ENCODE results near the gene FAM222B. TPM values are rescaled to one million over a fixed set of nuclear protein-coding genes. Genes with fewer than 3 reads are reported as not detected.

FAM222B gene
- total RNA-seq, 1 experiment from 2014 or later: 39.5 TPM

GRCh38 chr17:28744972-28745785, 97.4 kb downstream of the FAM222B start:
- Mint-ChIP-seq H3K36me3 (ENCODE audit: insufficient read depth, unreplicated experiment) (peaks cover 80% of the 10 kb centered on the region), H3K4me3 (ENCODE audit: unreplicated experiment) (peak overlapping the region; percentile 95), H3K4me1 (ENCODE audit: low read depth, unreplicated experiment) (peaks cover 12% of the 10 kb centered on the region), H3K9me3 (ENCODE audit: unreplicated experiment) (no peaks in the 10 kb centered on the region), H3K27me3 (ENCODE audit: insufficient read depth, unreplicated experiment) (no peaks in the 10 kb centered on the region), H3K27ac (ENCODE audit: unreplicated experiment) (peak overlapping the region; percentile 96)
- H3K27me3 ChIP-seq (replicated peaks; ENCODE audit: control insufficient read depth, insufficient read depth, low read length): no peaks in the 10 kb centered on the region
- peak overlapping the region; percentile 68 for H3K4me3 ChIP-seq (ENCODE audit: low read depth, low read length)
- no TSS peak for BruUV-seq (replicated peaks)
- H3K36me3 ChIP-seq (ENCODE audit: control insufficient read depth, insufficient read depth, low read length): peaks cover 18% of the 10 kb centered on the region
- ChIA-PET POLR2A (interaction anchor here (1.0 to 8.1 kb wide), 4 partner anchors 10 to 100 kb away, joined by 3 to 165 read pairs (median 28); partner anchors contain the start of genes BLTP2, NEK8, RPL23A and TLCD1), CTCF (interaction anchor here (0.7 to 9.5 kb wide), 4 partner anchors 18 to 205 kb away, joined by 3 to 324 read pairs (median 10); partner anchors contain the start of genes NEK8 and TLCD1)
- H3K9me3 ChIP-seq: no peaks in the 10 kb centered on the region
- intact Hi-C loops (cut with micrococcal nuclease; ENCODE audit: unreplicated experiment): loop anchor here (5.0 kb wide), 1 partner anchor 207 kb away; the partner anchor contains the start of gene PHF12
- DNase-seq: peak; percentile 79 to 86
- peaks cover 40% of the 10 kb centered on the region for H3K4me1 ChIP-seq
- TF ChIP-seq CTCF (IDR thresholded peaks at IDR 0.05; ENCODE audit: insufficient read depth in 1 of 2, low read depth in 1 of 2, low read length in 1 of 2, severe bottlenecking in 1 of 2, unreplicated experiment in 1 of 2): peak in 1 of 2 experiments; percentile 1

- Mint-ChIP-seq H3K27ac (ENCODE audit: unreplicated experiment) (peak overlapping the region; percentile 96), H3K9me3 (ENCODE audit: unreplicated experiment) (no peaks in the 10 kb centered on the region), H3K4me1 (ENCODE audit: low read depth, unreplicated experiment) (peaks cover 12% of the 10 kb centered on the region), H3K27me3 (ENCODE audit: insufficient read depth, unreplicated experiment) (no peaks in the 10 kb centered on the region), H3K36me3 (ENCODE audit: insufficient read depth, unreplicated experiment) (peaks cover 74% of the 10 kb centered on the region), H3K4me3 (ENCODE audit: unreplicated experiment) (peak overlapping the region; percentile 95)
- CTCF ChIA-PET: interaction anchor here (1.1 to 9.5 kb wide), 4 partner anchors 17 to 97 kb away, joined by 3 to 324 read pairs (median 36); partner anchors contain the start of genes NEK8 and TLCD1
- TSS peak; percentile 66 for BruUV-seq (replicated peaks)
- Histone ChIP-seq H3K36me3 (ENCODE audit: control insufficient read depth, insufficient read depth, low read length) (peaks cover 18% of the 10 kb centered on the region), H3K4me1 (peaks cover 40% of the 10 kb centered on the region), H3K27me3 (replicated peaks; ENCODE audit: control insufficient read depth, insufficient read depth, low read length) (no peaks in the 10 kb centered on the region), H3K9me3 (no peaks in the 10 kb centered on the region), H3K4me3 (ENCODE audit: low read depth, low read length) (peak overlapping the region; percentile 68)
- DNase-seq: peak; percentile 90
- POLR2A ChIA-PET: interaction anchor here (1.1 to 8.1 kb wide), 3 partner anchors 9 to 25 kb away, joined by 3 to 165 read pairs (median 52); partner anchors contain the start of genes NEK8, RPL23A and TLCD1
- intact Hi-C loops (cut with micrococcal nuclease; ENCODE audit: unreplicated experiment): loop anchor here (5.0 kb wide), 1 partner anchor 208 kb away; the partner anchor contains the start of gene PHF12
- no peak for TF ChIP-seq CTCF (IDR thresholded peaks at IDR 0.05; ENCODE audit: insufficient read depth in 1 of 2, low read depth in 1 of 2, low read length in 1 of 2, severe bottlenecking in 1 of 2, unreplicated experiment in 1 of 2)
Measured at GRCh38 chr17:28744104-28744971, 98.3 kb downstream of the FAM222B start.

Data from Caco-2 (cell line).